ENCODE results near the gene MAST1. TPM values are rescaled to one million over a fixed set of nuclear protein-coding genes. Genes with fewer than 3 reads are reported as not detected.

Gene MAST1
- total and polyA plus RNA-seq, 2 experiments from 2014 or later: 0.20 to 0.54 TPM

GRCh38 chr19:12833738-12834565, 4.4 kb upstream of the MAST1 start:
- Histone ChIP-seq H3K9me3 (ENCODE audit: low read depth) (no peaks in the 10 kb centered on the region), H3K79me2 (no peaks in the 10 kb centered on the region), H3K4me1 (ENCODE audit: insufficient read depth) (no peaks in the 10 kb centered on the region), H2AFZ (no peak overlapping the region), H3K27ac (no peak overlapping the region), H4K20me1 (ENCODE audit: insufficient read depth, poor library complexity, severe bottlenecking) (no peaks in the 10 kb centered on the region), H3K4me2 (peak overlapping the region; percentile 98), H3K4me3 (peak overlapping the region; percentile 36), H3K36me3 (replicated peaks; ENCODE audit: insufficient read depth, low read depth) (no peaks in the 10 kb centered on the region), H3K27me3 (peaks cover 82% of the 10 kb centered on the region), H3K9me2 (replicated peaks; ENCODE audit: insufficient read depth) (no peaks in the 10 kb centered on the region)
- no peak for TF ChIP-seq EZH2phosphoT487 (IDR thresholded peaks at IDR 0.05; ENCODE audit: low read depth, severe bottlenecking, unreplicated experiment)
- TF ChIP-seq EZH2 (IDR thresholded peaks at IDR 0.05; ENCODE audit: borderline replicate concordance): peak; percentile 31
- WGBS (ENCODE audit: low lambda C conversion rate, missing lambda C conversion rate): 2% methylated on average over 38 of the region's 87 CpGs
- DNase-seq (ENCODE audit: low spot score): peak; percentile 56

DNA sequence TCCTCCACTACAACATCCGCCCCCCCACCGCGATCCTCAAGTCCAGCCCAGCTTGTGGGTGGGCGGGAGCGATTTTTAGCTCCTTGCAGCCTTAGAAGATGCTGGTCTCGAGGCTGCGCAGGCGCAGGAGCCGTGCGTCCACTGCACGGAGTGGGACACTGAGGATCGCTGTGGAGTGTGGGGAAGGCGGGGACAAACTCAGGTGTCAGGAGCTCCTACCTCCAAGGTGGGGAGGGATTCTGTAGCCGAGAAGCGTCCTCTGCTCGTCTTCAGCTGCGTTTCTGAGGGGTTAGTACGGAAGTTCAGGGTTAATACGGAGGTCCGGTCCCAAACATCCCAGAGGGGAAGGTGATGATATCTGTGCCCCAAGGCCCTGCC, 3.8 kb upstream of the MAST1 start, which contains the start of gene RTBDN:
Gene RTBDN (minus strand): TSS at position 14 of the 378 bp plus-strand sequence. CDS start 4,600 bp downstream, outside the sequence.
- Histone ChIP-seq H3K4me3 (peak within 1 kb of the TSS; percentile 36), H4K20me1 (ENCODE audit: insufficient read depth, poor library complexity, severe bottlenecking) (no peaks in the 10 kb centered on the region), H3K9me2 (replicated peaks; ENCODE audit: insufficient read depth) (no peaks in the 10 kb centered on the region), H3K36me3 (replicated peaks; ENCODE audit: insufficient read depth, low read depth) (no peaks in the 10 kb centered on the region), H2AFZ (no peak within 1 kb of the TSS), H3K9me3 (ENCODE audit: low read depth) (no peaks in the 10 kb centered on the region), H3K4me1 (ENCODE audit: insufficient read depth) (no peaks in the 10 kb centered on the region), H3K4me2 (peak within 1 kb of the TSS; percentile 98), H3K79me2 (no peaks in the 10 kb centered on the region), H3K27me3 (peaks cover 82% of the 10 kb centered on the region), H3K27ac (no peak within 1 kb of the TSS)
- DNase-seq (ENCODE audit: low spot score): no peak
- 12% methylated on average over 20 of the region's 20 CpGs for WGBS (ENCODE audit: low lambda C conversion rate, missing lambda C conversion rate)
- TF ChIP-seq, protein P1, sequence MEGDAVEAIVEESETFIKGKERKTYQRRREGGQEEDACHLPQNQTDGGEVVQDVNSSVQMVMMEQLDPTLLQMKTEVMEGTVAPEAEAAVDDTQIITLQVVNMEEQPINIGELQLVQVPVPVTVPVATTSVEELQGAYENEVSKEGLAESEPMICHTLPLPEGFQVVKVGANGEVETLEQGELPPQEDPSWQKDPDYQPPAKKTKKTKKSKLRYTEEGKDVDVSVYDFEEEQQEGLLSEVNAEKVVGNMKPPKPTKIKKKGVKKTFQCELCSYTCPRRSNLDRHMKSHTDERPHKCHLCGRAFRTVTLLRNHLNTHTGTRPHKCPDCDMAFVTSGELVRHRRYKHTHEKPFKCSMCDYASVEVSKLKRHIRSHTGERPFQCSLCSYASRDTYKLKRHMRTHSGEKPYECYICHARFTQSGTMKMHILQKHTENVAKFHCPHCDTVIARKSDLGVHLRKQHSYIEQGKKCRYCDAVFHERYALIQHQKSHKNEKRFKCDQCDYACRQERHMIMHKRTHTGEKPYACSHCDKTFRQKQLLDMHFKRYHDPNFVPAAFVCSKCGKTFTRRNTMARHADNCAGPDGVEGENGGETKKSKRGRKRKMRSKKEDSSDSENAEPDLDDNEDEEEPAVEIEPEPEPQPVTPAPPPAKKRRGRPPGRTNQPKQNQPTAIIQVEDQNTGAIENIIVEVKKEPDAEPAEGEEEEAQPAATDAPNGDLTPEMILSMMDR (IDR thresholded peaks at IDR 0.05; ENCODE audit: poor library complexity): no peak
- no peak for TF ChIP-seq EZH2phosphoT487 (IDR thresholded peaks at IDR 0.05; ENCODE audit: low read depth, severe bottlenecking, unreplicated experiment)
- peak; percentile 46 for TF ChIP-seq EZH2 (IDR thresholded peaks at IDR 0.05; ENCODE audit: borderline replicate concordance)

DNA sequence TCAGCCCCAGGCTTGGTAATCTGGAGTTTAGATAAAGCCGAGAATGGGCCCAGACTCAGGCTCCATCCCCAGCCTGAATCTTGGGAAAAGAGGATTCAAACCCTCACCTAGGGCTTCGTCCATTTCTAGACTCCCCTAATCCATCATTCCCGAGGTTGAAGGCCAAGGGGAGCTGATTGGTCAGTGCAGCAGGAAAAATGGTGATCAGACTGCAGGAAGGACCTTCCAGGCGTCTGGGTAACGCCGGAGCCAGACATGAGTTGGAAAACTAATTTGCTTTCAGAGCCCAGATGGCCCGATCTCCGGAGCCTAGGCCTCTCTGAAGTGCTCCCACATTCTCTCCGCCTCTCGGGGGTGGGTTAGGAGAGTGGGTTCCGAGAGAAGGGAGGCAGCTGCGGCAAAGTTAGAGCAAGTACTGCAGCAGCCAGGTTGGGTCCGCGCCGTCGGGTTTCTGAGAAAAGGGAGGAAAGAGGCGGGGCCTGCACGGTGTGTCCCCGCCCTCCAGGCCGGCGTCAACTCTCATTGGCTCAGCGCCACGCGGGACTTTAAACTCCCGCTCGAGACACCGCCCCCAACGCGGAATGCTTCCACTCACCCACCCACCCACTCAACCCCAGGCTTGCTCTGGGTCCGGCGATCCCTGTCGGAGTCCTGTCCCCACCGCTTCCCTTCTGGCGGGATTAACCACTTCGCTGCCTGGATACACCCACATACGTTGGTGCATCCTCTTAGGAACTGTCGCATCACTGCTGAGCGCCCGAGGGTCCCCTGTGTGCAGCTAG, 3.1 kb upstream of the MAST1 start:
- no peaks in the 10 kb centered on the region for H3K36me3 ChIP-seq (replicated peaks; ENCODE audit: insufficient read depth, low read depth)
- TF ChIP-seq EZH2phosphoT487 (IDR thresholded peaks at IDR 0.05; ENCODE audit: low read depth, severe bottlenecking, unreplicated experiment) (no peak), EZH2 (IDR thresholded peaks at IDR 0.05; ENCODE audit: borderline replicate concordance) (no peak)
- TF ChIP-seq, protein P1 (IDR thresholded peaks at IDR 0.05; ENCODE audit: poor library complexity): no peak

GRCh38 chr19:12836529-12836863, 1.8 kb upstream of the MAST1 start:
- Histone ChIP-seq H3K36me3 (replicated peaks; ENCODE audit: insufficient read depth, low read depth) (no peaks in the 10 kb centered on the region), H3K4me2 (no peak overlapping the region), H3K27me3 (peaks cover 93% of the 10 kb centered on the region), H3K9me3 (ENCODE audit: low read depth) (no peaks in the 10 kb centered on the region), H3K79me2 (no peaks in the 10 kb centered on the region), H2AFZ (no peak overlapping the region), H3K4me3 (no peak overlapping the region), H3K27ac (no peak overlapping the region), H3K4me1 (ENCODE audit: insufficient read depth) (no peaks in the 10 kb centered on the region), H3K9me2 (replicated peaks; ENCODE audit: insufficient read depth) (no peaks in the 10 kb centered on the region), H4K20me1 (ENCODE audit: insufficient read depth, poor library complexity, severe bottlenecking) (no peaks in the 10 kb centered on the region)
- TF ChIP-seq EZH2 (IDR thresholded peaks at IDR 0.05; ENCODE audit: borderline replicate concordance) (no peak), EZH2phosphoT487 (IDR thresholded peaks at IDR 0.05; ENCODE audit: low read depth, severe bottlenecking, unreplicated experiment) (peak; percentile 0)
- no peak for DNase-seq (ENCODE audit: low spot score)
- WGBS (ENCODE audit: low lambda C conversion rate, missing lambda C conversion rate): 10% methylated on average over 6 of the region's 6 CpGs

More for the DNA sequence above, 3.1 kb upstream of the MAST1 start:
- Histone ChIP-seq H3K79me2 (no peaks in the 10 kb centered on the region), H3K27me3 (peaks cover 84% of the 10 kb centered on the region), H3K4me2 (no peak overlapping the region), H3K9me2 (replicated peaks; ENCODE audit: insufficient read depth) (no peaks in the 10 kb centered on the region), H3K4me3 (no peak overlapping the region), H3K9me3 (ENCODE audit: low read depth) (no peaks in the 10 kb centered on the region), H3K4me1 (ENCODE audit: insufficient read depth) (no peaks in the 10 kb centered on the region), H4K20me1 (ENCODE audit: insufficient read depth, poor library complexity, severe bottlenecking) (no peaks in the 10 kb centered on the region), H2AFZ (no peak overlapping the region), H3K27ac (no peak overlapping the region)
- DNase-seq (ENCODE audit: low spot score): peak; percentile 51
- WGBS (ENCODE audit: low lambda C conversion rate, missing lambda C conversion rate): 19% methylated on average over 33 of the region's 39 CpGs

Measured in hepatocyte (in vitro differentiated cells).